GM21737 (cell line): ENCODE results near the gene TTLL7.

Experiments
- ATAC-seq: cut with Tn5 transposase; IDR thresholded peaks from one replicate; pipeline ENCODE4 v1.9.1; 2021; ENCODE audit warnings: mild to moderate bottlenecking, moderate library complexity; ENCODE audit not compliant: unreplicated experiment

TTLL7 gene, protein sequence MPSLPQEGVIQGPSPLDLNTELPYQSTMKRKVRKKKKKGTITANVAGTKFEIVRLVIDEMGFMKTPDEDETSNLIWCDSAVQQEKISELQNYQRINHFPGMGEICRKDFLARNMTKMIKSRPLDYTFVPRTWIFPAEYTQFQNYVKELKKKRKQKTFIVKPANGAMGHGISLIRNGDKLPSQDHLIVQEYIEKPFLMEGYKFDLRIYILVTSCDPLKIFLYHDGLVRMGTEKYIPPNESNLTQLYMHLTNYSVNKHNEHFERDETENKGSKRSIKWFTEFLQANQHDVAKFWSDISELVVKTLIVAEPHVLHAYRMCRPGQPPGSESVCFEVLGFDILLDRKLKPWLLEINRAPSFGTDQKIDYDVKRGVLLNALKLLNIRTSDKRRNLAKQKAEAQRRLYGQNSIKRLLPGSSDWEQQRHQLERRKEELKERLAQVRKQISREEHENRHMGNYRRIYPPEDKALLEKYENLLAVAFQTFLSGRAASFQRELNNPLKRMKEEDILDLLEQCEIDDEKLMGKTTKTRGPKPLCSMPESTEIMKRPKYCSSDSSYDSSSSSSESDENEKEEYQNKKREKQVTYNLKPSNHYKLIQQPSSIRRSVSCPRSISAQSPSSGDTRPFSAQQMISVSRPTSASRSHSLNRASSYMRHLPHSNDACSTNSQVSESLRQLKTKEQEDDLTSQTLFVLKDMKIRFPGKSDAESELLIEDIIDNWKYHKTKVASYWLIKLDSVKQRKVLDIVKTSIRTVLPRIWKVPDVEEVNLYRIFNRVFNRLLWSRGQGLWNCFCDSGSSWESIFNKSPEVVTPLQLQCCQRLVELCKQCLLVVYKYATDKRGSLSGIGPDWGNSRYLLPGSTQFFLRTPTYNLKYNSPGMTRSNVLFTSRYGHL

DNA sequence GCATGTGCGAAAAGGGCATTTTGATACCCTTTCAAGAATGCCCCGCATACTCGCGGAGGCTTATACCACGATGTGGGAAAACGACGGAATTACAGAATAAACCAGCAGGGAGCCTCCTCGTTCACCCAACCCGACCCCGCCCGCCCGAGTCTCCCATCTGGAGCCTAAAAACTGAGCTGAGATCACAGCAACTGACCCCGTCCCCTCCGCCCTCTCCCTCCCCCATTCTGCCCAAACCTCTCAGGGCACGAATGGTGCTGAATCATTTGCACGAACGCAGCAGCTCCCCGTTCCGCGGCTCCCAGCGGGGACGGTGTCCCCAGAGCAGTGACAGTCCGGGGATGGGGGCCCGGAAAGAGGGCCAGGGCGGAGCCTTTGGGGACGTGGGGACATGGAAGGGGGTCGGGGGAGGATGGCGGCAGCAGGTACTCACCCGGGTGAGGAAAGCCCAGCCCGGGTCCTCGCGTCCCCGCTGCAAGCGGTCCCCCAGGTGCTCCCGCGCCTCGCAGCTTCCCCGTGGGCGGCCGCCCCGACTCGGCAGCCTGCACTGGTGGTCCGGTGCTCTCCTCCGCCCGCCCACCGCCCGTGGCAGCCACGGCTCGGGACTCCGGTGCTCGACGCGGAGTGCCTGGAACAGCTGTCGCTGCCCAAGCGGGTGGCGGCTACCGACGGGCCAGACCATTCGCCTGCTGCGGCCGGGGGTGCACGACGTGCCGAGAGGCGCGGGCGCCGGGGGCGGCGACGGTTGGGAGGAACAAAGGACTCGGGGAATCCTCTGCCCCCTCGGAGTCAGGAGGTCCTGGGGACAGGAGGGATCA, at the start of gene TTLL7:
Gene TTLL7 (minus strand): TSS at position 635 of the 818 bp plus-strand sequence. CDS start 46,921 bp downstream, outside the sequence.
- ATAC-seq: peak; percentile 84

DNA sequence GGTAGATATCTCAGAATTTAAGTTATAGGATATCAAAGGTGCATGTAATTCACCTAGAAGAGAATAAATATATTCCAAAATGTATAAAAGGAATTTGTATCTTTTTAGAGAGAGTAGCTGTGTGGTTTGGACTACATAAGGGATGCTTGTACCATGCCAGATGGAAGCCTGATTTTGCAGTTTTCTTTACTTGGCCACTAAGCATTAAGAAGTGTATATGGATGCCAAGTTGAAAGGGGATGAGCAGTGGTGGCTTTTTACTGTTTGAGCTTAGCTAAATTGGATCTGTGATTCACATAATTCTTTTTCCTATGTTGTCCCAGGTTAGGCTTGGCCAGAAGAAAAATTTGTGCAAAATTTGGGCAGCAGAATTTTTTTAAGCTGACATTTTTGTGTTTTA, 43.5 kb upstream of the TTLL7 start:
- no peak for ATAC-seq

DNA sequence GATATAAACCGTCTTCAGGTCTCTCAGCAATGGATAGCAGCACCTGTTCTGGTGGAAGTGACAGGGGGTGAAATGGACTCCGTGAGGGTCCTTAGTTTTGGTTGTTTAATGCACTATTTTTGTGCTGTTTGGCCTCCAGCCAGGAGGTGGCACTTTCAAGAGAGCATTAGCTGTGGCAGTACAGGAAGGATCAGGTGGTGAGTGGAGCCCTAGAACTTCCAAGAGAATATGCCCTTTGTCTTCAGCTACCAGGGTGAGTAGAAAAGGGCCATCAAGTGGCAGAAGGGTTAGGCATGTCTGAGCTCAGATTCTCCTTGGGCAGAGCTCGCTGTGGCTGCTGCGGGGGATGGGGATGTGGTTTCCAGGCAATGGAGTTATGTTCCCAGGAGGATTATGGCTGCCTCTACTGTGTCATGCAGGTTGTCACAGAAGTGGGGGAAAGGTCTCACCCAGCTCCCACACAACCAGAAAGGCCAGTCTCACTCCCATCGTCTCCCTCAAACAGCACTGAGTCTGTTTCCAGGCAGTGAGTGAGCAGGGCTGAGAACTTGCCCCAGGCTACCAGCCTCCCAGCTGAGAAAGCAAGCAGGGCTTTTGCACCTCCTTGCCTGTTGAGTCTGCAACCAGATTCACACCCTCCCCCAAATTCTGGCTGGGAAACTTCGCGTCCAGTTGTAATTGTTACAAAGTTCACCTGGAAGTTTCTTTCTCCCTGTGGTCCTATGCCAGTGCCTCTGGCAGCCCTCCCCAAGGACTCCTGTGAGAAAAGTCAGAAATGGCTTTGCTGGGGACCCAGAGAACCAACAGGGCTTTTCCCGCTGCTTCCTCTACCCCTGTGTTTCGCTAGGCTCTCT, 39.1 kb upstream of the TTLL7 start:
- no peak for ATAC-seq

DNA sequence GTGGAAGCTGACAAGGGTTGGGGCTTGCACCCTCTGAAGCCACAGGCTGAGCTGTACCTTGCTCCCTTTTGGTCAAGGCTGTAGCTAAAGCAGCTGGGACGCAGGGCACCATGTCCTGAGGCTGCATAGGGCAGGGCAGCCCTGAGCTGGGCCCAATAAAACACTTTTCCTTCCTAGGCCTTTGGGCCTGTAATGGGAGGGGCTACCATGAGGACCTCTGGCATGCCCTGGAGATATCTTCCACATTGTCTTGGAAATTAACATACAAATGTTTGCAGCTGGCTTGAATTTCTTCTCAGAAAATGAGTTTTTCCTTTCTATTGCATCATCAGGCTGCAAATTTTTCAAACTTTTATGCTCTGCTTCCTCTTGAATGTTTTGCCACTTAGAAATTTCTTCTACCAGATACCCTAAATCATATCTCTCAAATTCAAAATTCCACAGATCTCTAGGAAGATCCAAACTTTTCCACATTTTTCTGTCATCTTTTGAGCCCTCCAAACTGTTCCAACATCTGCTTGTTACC, 32.9 kb upstream of the TTLL7 start:
- ATAC-seq: no peak

DNA sequence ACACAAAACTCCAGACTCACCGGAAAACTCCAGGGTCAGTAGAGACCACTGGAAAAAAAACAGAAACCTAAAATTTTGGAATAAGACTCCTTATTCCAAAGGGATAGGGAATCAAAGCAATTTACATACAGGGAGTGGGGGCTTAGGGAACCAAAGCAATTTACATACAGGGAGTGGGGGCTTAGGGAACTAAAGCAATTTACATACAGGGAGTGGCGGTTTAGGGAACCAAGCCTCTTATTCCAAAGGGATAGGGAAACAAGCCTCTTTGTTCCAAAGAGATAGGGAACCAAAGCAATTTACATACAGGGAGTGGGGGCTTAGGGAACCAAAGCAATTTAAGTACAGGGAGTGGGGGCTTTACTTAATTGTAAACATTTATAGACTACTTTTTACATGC, 28.4 kb upstream of the TTLL7 start:
- no peak for ATAC-seq

DNA sequence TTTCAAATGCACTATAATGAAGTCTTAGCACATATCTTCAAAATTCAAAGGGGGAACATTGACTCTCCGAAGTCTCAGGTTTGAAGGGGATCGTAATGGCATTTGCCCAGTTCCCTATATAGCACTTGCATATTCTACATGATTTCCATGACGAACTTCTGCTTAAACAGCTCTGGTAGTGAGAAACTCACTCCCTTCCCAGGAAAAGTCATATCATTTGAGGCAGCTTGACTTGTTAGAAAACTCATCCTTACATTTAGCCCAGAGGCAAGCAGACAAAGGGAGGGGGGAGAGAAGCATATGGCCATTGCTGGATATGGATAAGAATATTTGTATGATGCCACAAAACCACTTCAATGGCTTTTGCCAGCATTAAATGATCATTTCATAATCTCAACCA, 27.0 kb upstream of the TTLL7 start:
- ATAC-seq: no peak

DNA sequence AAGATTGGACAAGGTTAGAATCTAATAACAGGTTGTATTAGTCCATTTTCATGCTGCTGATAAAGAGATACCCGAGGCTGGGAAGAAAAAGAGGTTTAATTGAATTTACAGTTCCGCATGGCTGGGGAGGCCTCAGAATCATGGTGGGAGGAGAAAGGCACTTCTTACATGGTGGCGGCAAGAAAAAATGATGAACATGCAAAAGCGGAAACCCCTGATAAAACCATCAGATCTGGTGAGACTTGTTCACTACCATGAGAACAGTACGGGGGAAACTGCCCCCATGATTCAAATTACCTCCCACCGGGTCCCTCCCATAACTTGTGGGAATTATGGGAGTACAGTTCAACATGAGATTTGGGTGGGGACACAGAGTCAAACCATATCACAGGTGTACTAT, 22.9 kb upstream of the TTLL7 start:
- no peak for ATAC-seq

DNA sequence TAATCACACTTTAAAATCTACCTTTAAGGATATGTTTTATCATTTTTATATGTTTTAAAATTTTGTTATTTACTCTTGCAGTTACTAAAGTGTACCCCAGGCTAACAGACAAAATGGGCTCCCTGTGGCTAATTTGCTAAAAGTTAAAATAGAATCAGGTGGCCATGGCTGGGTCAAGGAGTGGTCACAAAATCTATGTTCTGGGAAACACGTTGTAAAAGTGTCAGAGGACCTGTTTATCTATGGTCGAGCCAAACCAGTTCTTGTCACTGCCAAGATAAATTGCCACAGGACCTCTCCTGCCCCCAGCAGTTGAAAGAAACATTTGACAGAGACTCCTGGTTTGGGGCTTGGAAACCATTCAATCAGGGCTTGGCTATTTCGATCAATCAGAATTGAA, 21.2 kb upstream of the TTLL7 start:
- no peak for ATAC-seq

DNA sequence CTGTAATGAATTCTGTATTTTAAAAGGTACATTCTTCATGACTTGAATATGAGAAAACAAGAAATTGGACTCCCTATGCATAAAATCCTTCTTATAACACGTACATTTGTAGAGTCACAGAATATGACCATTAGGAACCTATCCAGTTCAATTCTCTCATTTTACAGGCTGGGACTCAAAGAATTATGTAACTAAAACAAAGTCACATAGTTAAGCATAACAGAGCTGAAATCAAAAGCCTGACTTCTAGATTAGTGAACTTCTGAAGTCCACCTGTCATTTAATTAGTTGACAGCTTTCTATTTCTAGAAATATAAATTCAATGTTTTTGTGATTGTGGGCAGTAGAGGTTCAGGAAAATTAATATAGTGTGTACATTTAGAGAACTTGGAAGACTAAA, 20.3 kb upstream of the TTLL7 start:
- no peak for ATAC-seq

DNA sequence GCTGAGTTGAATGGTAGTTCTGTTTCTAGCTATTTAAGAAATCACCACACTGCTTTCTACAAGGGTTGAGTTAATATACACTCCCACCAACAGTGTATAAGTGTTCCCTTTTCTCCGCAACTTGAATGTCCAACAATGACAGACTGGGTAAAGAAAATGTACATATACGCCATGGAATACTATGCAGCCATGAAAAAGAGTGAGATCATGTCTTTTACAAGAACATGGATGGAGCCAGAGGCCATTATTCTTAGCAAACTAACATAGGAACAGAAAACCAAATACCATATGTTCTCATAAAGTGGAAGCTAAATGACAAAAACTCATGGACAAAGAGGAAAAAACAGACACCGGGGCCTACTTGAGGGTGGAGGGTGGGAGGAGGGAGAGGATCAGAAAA, 14.8 kb upstream of the TTLL7 start:
- ATAC-seq: no peak

DNA sequence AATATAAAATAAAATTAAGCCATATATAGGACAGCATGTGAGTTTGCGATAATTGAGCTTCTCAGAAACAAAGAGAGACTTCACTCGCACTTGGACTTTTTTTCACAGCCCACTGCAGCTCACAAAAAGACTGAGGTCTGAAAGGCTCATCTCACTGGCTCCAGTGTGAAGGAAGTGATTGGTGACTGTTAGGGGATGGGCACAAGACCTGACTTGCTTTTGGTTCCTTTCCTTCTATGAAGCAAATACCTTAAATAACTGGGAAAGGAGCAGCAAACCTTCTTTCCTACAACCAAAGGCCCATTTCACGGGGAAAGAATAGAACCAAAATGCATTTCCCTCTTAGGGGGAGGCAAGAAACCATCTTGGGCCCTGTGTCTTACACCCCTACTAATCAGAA, 13.1 kb upstream of the TTLL7 start:
- ATAC-seq: no peak

DNA sequence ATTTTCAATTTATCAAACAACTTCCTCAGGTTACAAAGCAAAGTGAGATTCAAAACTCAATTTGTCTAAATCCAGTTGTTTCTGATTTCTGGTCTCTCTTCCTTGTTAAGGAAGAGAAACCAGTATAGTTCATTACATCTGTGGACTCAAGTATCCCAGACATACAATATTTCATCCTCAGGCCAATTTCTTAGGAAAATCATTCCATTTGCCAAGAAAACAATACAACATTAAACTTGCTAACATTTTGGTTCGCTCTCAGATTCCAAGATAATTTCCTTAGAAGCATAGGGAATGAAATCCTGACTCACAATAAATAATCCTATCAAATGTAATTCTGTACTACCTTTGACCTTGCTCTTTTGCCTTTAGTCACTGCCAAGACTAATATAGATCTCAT, 11.2 kb upstream of the TTLL7 start:
- no peak for ATAC-seq

DNA sequence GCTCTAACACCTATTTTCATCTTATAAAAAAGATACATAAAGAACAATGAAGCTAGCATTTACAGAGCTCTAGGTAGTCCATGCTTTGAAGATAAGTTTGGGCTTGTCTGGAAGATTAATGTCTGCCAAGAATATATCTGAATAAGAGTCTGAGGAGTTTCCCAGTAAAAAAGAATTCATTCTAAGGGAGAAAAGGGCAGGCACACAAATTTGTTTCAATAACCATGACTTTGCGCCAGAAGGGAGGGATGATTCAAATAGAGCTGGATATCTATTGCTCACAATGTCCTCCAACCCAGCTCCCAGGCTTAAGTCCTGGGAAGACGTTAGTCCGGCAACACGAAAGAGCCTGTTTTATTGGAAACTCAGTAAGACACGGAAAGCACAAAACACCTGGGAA, 9.7 kb upstream of the TTLL7 start:
- no peak for ATAC-seq

DNA sequence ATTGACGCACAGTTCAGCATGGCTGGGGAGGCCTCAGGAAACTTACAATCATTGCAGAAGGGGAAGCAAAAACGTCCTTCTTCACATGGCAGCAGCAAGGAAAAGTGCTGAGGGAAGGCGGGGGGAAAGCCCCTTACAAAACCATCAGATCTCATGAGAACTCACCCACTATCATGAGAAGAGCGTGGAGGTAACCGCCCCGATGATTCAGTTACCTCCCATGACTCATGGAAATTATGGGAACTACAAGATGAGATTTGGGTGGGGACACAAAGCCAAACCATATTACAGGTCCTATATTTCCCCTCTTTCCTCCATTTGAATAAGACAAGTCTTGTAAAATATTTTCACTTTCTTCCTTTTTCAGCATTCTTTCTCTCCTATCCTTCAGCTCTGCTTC, 7.7 kb upstream of the TTLL7 start:
- no peak for ATAC-seq

DNA sequence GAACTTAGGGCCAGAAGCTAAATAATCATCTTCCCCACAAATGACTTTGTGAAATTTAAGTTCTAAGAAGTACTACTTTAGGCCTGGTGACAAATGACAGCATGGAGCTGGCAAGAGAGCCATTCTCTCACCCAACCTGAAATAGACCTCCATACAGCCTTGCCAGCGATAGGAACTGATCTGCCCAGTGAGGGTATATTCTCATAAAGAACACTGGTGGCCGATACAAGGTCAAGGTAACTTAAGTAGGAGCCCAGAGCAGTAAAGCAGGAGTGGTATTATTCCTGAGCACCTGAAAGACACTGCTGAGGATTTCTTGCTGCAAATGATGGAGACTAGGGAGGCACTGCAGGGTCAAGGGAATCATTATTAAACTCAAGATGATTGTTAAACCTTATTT, 2.6 kb upstream of the TTLL7 start:
- no peak for ATAC-seq

DNA sequence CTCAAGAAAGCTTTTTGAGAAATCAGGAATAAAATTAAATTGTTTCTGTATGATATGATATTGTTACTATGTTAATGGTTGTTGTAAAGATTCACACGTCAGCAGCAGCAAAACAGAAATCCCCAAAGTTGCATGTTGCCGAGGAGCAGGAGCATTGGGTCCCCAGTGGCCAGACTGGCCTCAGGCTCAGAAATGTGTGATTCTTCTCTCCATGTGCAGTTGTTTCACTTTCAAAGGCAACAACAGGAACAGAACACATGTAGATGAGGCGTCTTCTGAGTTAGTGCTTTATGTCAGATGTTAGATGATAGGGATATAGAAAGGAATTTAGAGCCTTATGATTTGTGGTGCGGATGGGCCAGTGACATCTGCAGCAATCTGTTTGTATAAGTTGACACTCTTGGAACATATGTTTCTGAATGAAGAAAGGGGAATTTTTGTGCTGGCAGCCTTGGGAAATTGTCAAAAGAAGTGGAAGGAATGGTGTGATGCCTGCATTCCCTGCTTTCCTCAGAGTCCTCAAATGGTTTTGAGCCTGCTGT, 2.1 kb upstream of the TTLL7 start:
- ATAC-seq: no peak

DNA sequence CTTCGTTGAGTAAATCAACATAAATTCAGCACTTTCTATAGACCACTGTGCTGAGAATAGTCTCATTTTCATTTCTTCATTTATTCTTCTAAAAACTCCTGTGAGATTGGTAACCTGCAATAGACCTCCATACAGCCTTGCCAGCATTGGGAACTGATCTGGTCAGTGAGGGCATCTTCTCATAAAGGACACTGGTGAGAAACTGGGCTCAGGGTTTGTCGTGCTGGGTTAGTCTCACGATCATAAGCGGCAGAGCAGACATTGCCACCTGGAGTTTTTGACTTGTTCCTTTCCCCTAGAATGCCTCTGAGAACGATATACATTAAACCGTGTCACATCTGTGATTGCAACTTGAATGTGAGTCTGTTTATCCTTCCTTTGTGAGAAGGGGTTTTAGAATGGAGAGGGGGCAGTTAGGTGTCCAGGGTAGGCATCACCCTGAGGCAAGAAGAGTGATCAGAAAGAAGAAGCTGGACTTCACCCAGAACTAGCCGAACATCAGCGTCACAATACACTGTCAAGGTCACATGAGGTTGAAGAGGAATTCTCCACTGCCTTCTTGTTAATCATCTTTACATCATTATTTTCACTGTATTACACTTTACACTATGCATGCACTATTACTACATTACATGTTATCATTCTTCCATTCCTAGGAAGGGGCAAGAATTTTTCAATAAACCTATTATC, 1.4 kb upstream of the TTLL7 start:
- ATAC-seq: no peak

DNA sequence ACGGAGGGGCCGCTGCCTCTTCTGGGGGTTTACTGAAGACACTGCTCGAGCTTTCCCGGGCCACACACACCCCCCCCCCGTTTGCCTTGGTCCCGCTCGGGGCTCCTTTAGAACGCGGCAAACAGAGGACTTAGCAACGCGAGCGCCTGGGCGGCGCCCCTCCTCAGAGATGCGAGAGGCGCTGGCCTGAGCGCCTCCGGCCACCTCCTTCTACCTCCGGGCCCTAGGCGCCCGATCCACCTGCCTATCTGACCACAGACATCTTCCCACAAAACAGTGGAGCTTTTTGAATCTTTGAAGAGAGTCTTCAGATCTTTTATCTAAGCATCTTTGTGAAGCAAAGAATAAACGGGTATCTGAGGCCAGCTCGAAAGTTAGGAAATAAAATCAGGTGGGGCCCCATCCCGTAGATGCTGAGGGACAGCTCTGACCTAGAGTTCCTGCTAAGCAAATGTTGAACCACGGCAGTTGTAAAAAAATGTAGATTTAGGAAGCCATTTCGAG, 436 bp upstream of the TTLL7 start:
- ATAC-seq: peak; percentile 73

DNA sequence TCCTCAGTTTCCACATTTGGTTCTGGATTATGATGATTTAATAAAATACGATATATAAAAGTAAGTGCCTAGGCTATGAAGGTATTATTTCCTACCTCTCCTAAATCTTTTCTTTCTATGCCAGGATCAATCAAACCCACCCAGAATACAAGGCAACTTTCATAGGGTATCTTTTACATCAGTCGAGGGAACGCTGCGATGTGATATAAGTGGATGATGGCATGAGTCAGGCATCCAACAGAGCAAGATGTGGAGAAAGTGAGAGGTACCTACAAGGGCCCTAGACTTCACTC, 781 bp downstream of the TTLL7 start:
- ATAC-seq: no peak
